Astrocyte of the cerebellum (primary cell): Measurements from ENCODE around the gene ANKDD1B.

ENCODE experiments used
- DNase-seq: peaks from one replicate; pipeline ENCODE4 v3.0.0-alpha.2; 2011; ENCODE audit warnings: low read depth
- H3K4me3 ChIP-seq: 2 replicates; pipeline ENCODE4 v1.5.1; 2011; ENCODE audit warnings: mild to moderate bottlenecking, low read depth, low read length, moderate library complexity
- CTCF ChIP-seq: IDR thresholded peaks from 2 replicates; pipeline ENCODE4 v1.5.1; 2012; ENCODE audit warnings: low read length, low read depth, moderate library complexity, mild to moderate bottlenecking; ENCODE audit errors: missing control alignments
- in situ Hi-C: cut with HindIII; loops from 2 replicates; pipeline ENCODE4 v1.10.0; 2017; ENCODE audit warnings: low sequenced_read_pairs

Gene ANKDD1B

GRCh38 chr5:75623846-75624245, 12.6 kb downstream of the ANKDD1B start:
- no peak for TF ChIP-seq CTCF
- in situ Hi-C loops: no loop called here
- DNase-seq: no peak
- H3K4me3 ChIP-seq: no peak overlapping the region

- in situ Hi-C loops: no loop called here
- TF ChIP-seq CTCF: no peak
- H3K4me3 ChIP-seq: no peak overlapping the region
- DNase-seq: no peak
These were observed 15.7 kb downstream of the ANKDD1B start for GRCh38 chr5:75626959-75627358.

GRCh38 chr5:75627801-75628200, 16.5 kb downstream of the ANKDD1B start:
- DNase-seq: no peak
- no peak for TF ChIP-seq CTCF
- H3K4me3 ChIP-seq: no peak overlapping the region
- in situ Hi-C loops: no loop called here

- H3K4me3 ChIP-seq: no peak overlapping the region
- DNase-seq: no peak
- in situ Hi-C loops: no loop called here
- TF ChIP-seq CTCF: no peak
These were observed 19.6 kb downstream of the ANKDD1B start for GRCh38 chr5:75630875-75631274.

- in situ Hi-C loops: no loop called here
- no peak for TF ChIP-seq CTCF
- H3K4me3 ChIP-seq: no peak overlapping the region
- no peak for DNase-seq
These were observed 21.1 kb downstream of the ANKDD1B start for GRCh38 chr5:75632321-75632720.

- no peak for TF ChIP-seq CTCF
- DNase-seq: no peak
- in situ Hi-C loops: no loop called here
These were observed 26.7 kb downstream of the ANKDD1B start for GRCh38 chr5:75637949-75638348.

More at GRCh38 chr5:75637949-75638348, 26.7 kb downstream of the ANKDD1B start:
- H3K4me3 ChIP-seq: no peak overlapping the region
